Activated CD8-positive, alpha-beta T cell treated with anti-CD3 and anti-CD28 coated beads for 36 hours (primary cell): Measurements from ENCODE around the gene PLA2G15. TPM values are rescaled to one million over a fixed set of nuclear protein-coding genes. Genes with fewer than 3 reads are reported as not detected.

ENCODE experiments used
- ATAC-seq: fragments of 200-7000 bp; cut with Tn5 transposase; one replicate; pipeline ENCODE4 v1.10.0; 2021; ENCODE audit warnings: mild to moderate bottlenecking, moderate library complexity
- CTCF ChIA-PET: fragments of 350-600 bp; sonication (Branson Sonifier 250); formaldehyde crosslinking; loops from one replicate; lab custom pipeline; 2021; ENCODE audit warnings: antibody characterized with exemption; lab: Charles Lee
- POLR2A ChIA-PET: fragments of 350-600 bp; sonication (Branson Sonifier 250); formaldehyde crosslinking; loops from one replicate; lab custom pipeline; 2021; ENCODE audit warnings: antibody characterized with exemption; lab: Charles Lee
- DNase-seq: peaks from one replicate; pipeline ENCODE4 v3.0.0-alpha.2; 2020
- H3K27ac Mint-ChIP-seq: one replicate; pipeline ENCODE4 v1.8.0; 2021; ENCODE audit warnings: mild to moderate bottlenecking, mixed read lengths
- H3K27me3 Mint-ChIP-seq: one replicate; pipeline ENCODE4 v1.8.0; 2021; ENCODE audit warnings: mixed read lengths
- H3K36me3 Mint-ChIP-seq: one replicate; pipeline ENCODE4 v1.8.0; 2021; ENCODE audit warnings: low read depth, mixed read lengths
- H3K4me1 Mint-ChIP-seq: one replicate; pipeline ENCODE4 v1.8.0; 2021; ENCODE audit warnings: low read depth, mixed read lengths
- H3K4me3 Mint-ChIP-seq: one replicate; pipeline ENCODE4 v1.8.0; 2021; ENCODE audit warnings: mild to moderate bottlenecking, moderate library complexity, mixed read lengths
- H3K9me3 Mint-ChIP-seq: one replicate; pipeline ENCODE4 v1.8.0; 2021; ENCODE audit warnings: mixed read lengths
- intact Hi-C: fragments of 100-400 bp; cut with micrococcal nuclease; formaldehyde crosslinking; loops from one replicate; pipeline ENCODE4 v1.10.0; 2022
- total RNA-seq, 2 experiments: library from RNA; stranded (reverse); gene quantifications; one replicate each; pipeline ENCODE4 v1.2.3, GENCODE V29; 2021
- TF ChIP-seq, protein P1 (sequence below): fragments of 200-600 bp; IDR thresholded peaks from one replicate; pipeline ENCODE4 v1.8.0; 2022; ENCODE audit warnings: antibody characterized with exemption, mild to moderate bottlenecking

The PLA2G15 gene
- total RNA-seq, 2 experiments from 2014 or later: 6.7 to 6.8 TPM

DNA sequence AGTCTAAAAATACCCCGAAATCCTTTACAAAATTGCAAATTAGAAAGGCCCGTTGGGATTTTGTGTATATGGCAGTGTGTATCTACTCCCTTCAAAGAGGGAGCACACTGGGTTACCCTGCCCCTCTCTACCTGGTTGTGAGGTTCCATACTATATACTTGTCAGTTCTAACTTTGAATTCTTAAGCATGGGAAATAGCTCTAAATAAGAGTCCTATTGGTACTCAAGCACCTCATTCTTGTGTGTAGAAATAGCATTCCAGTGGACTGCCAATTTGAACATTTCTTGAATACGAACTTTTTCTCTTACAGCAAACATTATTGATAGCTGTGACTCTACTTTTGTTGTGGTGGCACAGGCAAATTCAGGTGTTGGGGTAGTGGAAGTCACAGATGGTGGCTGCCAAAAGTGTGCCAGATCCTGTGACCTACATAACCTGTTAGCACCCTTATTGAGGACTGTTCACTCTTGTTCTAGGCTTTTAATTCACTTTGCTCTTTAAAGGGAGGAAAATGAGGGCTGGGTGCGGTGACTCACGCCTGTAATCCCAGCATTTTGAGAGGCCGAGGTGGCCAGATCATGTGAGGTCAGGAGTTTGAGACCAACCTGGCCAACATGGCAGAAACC is 25.3 kb upstream of the PLA2G15 start:
- TF ChIP-seq, protein P1, sequence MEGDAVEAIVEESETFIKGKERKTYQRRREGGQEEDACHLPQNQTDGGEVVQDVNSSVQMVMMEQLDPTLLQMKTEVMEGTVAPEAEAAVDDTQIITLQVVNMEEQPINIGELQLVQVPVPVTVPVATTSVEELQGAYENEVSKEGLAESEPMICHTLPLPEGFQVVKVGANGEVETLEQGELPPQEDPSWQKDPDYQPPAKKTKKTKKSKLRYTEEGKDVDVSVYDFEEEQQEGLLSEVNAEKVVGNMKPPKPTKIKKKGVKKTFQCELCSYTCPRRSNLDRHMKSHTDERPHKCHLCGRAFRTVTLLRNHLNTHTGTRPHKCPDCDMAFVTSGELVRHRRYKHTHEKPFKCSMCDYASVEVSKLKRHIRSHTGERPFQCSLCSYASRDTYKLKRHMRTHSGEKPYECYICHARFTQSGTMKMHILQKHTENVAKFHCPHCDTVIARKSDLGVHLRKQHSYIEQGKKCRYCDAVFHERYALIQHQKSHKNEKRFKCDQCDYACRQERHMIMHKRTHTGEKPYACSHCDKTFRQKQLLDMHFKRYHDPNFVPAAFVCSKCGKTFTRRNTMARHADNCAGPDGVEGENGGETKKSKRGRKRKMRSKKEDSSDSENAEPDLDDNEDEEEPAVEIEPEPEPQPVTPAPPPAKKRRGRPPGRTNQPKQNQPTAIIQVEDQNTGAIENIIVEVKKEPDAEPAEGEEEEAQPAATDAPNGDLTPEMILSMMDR: no peak
- POLR2A ChIA-PET: interaction anchor here (0.7 to 1.0 kb wide), 2 partner anchors 8 to 9 kb away, joined by 3 to 4 read pairs; no protein-coding TSS in a partner anchor
- Mint-ChIP-seq H3K4me3 (no peak overlapping the region), H3K27ac (peak overlapping the region; percentile 70), H3K36me3 (peaks cover 23% of the 10 kb centered on the region), H3K9me3 (no peaks in the 10 kb centered on the region), H3K4me1 (peaks cover 6% of the 10 kb centered on the region), H3K27me3 (no peaks in the 10 kb centered on the region)
- CTCF ChIA-PET: interaction anchor here (0.9 to 2.1 kb wide), 6 partner anchors 8 to 127 kb away, joined by 3 to 10 read pairs (median 4); no protein-coding TSS in a partner anchor
- ATAC-seq (no peak), DNase-seq (no peak)
- intact Hi-C loops: no loop called here

DNA sequence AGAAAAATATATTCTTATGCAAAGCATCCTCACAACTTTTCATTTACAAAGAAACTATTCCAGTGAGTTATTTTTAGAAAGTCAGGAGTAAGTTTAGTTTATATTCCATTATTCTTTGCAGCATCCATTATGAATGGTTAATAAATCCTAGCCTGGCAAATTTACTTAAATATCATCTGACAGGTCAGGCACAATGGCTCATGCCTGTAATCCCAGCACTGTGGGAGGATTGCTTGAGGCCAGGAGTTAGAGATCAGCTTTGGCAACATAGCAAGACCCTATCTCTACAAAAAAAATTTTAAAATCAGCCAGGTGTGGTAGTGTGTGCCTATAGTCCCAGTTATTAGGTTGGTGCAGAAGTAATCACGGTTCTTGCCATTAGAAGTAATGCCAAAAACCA is 22.1 kb upstream of the PLA2G15 start:
- Mint-ChIP-seq H3K36me3 (peaks cover 15% of the 10 kb centered on the region), H3K4me1 (peaks cover 32% of the 10 kb centered on the region)
- DNase-seq: no peak

DNA sequence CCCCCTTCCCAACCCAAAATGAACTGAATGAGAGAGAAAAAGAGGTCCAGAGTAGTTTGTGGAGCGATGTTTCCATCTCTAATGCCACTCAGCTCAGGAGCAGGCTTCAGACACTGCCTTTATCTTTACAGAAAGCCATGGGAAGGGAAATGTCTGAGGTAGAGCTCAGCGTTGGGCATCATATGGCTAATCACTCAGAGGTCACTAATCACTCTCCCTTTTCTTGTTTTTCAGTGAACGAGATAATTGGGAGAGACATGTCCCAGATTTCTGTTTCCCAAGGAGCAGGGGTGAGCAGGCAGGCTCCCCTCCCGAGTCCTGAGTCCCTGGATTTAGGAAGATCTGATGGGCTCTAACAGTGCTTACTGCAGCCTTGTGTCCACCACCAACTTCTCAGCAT is 19.1 kb upstream of the PLA2G15 start:
- DNase-seq (no peak), ATAC-seq (no peak)
- Mint-ChIP-seq H3K36me3 (peaks cover 21% of the 10 kb centered on the region), H3K4me1 (peaks cover 43% of the 10 kb centered on the region), H3K4me3 (no peak overlapping the region), H3K27me3 (no peaks in the 10 kb centered on the region), H3K27ac (peak overlapping the region; percentile 59), H3K9me3 (no peaks in the 10 kb centered on the region)
- ChIA-PET POLR2A (interaction anchor here (1.1 to 3.5 kb wide), 3 partner anchors 8 to 132 kb away, joined by 3 to 17 read pairs (median 4); partner anchors contain the start of gene ESRP2), CTCF (interaction anchor here (0.9 to 3.6 kb wide), 6 partner anchors 10 to 161 kb away, joined by 3 to 26 read pairs (median 4); no protein-coding TSS in a partner anchor)
- TF ChIP-seq, protein P1: no peak
- intact Hi-C loops: no loop called here

More for the DNA sequence above, 22.1 kb upstream of the PLA2G15 start:
- Mint-ChIP-seq H3K27ac (no peak overlapping the region), H3K4me3 (no peak overlapping the region), H3K9me3 (no peaks in the 10 kb centered on the region), H3K27me3 (no peaks in the 10 kb centered on the region)
- intact Hi-C loops: no loop called here
- POLR2A ChIA-PET: interaction anchor here (0.8 kb wide), 1 partner anchor 20 kb away, joined by 3 read pairs; no protein-coding TSS in a partner anchor
- ATAC-seq: no peak
- CTCF ChIA-PET: interaction anchor here (1.6 kb wide), 1 partner anchor 130 kb away, joined by 6 read pairs; no protein-coding TSS in a partner anchor
- TF ChIP-seq, protein P1: no peak

DNA sequence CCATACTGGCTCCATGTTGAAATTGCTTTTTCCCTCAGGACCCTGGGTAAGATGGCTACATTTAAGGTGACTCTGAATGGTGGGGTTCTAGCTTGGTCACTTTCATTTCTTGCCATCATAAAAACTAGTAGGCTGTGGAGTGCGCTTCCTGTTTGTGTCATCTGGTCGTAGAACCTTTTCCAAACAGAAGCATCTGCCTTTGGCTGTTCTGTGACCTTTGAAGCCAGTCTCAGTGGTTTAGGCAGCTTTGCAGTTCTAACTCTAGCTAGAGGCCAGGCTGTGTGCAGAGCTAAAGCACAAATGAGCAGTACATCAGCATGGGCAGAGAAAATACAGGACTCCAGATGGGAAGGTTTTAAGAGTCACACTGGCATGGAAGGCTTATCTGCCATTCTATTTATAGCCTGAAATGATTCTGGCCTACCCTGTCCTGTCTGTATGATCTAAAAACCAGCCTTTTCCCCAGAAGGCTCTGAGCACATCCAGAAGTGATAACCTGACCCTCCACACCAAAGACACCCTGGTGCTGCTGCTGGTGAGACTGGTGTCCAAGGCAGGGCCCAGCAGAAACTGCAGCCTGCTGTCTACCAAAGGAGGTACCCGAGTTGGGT is 17.9 kb upstream of the PLA2G15 start:
- H3K4me3 Mint-ChIP-seq: peak overlapping the region; percentile 15
- intact Hi-C loops: no loop called here
- POLR2A ChIA-PET: interaction anchor here (0.5 to 3.5 kb wide), 6 partner anchors 9 to 143 kb away, joined by 3 to 17 read pairs (median 4); partner anchors contain the start of genes ESRP2 and NFATC3

More for the DNA sequence above, 17.9 kb upstream of the PLA2G15 start:
- no peaks in the 10 kb centered on the region for H3K9me3 Mint-ChIP-seq
- H3K4me1 Mint-ChIP-seq: peaks cover 41% of the 10 kb centered on the region
- peak overlapping the region; percentile 88 for H3K27ac Mint-ChIP-seq
- DNase-seq (peak; percentile 71), ATAC-seq (peak; percentile 87)
- CTCF ChIA-PET: interaction anchor here (0.8 to 3.6 kb wide), 21 partner anchors 8 to 225 kb away, joined by 3 to 26 read pairs (median 5); partner anchors contain the start of gene NFATC3
- TF ChIP-seq, protein P1: no peak
- peaks cover 15% of the 10 kb centered on the region for H3K36me3 Mint-ChIP-seq
- no peaks in the 10 kb centered on the region for H3K27me3 Mint-ChIP-seq
